Measurements from ENCODE around the gene TTC31.

The TTC31 gene

DNA sequence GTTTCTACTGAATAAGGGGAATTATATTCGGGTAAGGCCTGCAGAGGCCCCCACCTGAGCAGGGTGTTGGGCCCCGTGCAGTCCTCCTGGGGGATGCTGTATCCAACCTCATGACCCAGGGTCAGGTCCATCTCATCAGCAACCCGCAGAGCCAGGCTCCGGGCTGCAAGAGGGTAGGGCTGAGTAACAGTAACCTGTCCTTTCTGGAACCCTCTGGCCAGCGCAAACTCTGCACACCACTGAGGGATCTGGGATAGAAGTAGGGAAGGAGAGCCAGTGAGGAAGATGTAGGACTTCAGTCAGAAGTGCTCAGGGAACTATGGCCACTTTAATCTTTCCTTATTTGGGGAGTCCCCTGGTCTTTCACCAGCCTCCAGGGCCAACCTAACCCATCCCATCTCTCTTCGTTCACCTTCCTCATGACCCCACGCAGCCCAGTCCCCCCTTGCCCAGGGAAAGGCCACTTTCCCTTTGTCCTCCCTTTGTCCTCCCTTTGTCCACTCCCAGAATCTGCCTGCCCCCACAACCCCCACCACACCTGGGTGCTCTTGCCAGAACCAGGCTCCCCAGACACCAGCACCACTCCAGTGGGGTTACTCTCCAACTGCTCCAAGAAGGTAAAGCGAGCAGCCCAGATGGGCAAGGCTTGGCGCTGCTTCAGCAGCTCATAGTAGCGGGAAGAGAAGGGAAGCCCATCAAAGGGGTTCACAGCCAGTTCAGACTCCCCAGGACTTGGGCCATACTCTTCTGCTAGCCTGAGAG lies 42.3 kb downstream of the TTC31 start:
- DNase-seq (ENCODE audit: low read depth in 2 of 3, low spot score in 2 of 3), result no peak

DNA sequence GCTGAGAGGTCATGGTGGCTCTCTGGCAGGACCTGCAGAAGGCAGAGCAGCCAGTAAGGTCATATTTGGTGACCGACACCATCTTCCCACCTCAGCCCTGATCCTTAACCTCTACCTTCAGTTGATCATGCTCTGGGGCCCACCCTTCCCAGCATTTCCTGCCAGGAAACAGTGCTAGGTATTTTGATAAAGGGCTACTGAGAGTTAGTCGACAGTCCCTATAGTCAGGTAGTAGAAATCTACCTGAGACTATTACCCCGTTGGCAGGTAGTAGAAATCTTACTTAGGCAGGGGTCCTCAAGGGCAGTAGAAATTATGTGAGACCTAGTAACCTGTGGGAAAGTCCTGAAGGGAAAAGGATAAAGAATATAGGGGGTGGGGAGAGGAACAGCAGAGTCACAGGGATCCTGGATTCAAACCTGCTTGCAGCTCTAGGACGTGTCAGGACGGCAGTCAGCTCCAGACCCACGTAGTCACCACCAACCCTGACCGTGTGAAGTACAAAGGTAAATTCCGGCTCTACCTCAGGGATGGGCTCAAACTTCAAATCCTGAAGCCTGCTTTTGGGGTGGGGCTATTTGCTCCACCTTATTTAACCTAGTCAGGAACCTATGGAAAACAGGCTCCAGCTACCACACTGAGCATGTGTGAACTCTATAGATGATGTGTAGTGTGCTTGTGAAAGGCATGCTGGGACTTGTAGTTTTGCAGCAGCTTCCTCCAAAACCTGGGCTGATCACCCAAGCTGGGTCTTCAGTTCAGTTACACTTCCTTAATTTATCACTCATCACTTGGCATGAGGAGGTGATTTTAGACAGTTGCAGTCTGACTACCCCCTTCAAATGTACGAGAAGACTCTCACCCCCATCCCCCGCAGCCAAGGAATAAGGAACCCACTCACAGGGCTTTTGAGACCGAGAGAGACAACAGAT lies 43.1 kb downstream of the TTC31 start, which contains the start of gene DQX1:
TSS of gene DQX1 (minus strand) at position 515 of the 932 bp plus-strand sequence. CDS start at position 13, 502 bp downstream.
- DNase-seq (ENCODE audit: low read depth in 2 of 3, low spot score in 2 of 3), result no peak

DNA sequence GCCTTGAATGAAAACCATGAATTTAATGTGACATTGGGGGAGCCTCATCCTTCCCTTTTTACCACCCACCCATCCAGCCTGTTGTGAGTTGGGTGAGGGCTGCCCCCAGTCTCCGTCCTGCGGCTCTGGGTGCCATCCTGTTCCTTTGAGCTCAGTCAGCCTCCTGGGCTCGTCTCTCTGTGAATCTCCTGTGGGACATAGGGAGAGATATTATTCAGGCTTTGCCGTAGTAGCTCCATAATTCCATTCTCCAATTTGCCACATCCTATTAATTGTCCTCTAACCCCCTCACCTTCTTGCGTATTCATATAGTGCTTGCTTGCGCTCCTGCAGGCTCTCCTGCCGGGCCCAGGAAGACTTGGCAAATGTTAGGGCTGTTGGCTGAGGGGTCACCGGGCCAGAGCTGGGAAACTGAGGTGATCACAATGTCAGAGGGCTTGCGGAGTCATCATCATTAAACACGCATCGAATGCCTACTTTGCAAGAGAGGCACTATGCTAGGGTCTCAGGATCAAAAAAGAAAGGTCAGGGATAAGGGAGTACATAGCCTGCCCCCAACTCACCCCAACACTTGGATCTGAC lies 43.9 kb downstream of the TTC31 start:
- DNase-seq (ENCODE audit: low read depth in 2 of 3, low spot score in 2 of 3), result no peak

DNA sequence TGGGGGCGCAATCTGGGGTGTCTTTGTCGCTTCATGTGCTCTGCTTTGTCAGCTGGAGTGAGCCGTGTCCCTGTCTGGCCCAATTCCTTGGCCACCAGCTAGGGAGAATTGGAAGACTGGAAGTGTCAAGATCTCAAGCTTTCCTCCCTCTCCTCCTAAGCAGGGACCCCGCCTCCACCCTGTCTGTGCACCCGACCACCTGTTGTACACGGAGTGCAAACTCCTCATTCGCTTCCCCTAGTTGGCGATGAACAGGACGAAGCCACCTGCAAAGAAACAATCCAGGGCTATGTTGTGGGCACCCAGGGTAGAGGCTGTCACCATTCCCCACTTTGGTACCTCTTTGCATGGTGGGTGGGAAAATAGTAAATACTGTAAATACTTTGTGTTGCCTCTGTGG lies 44.9 kb downstream of the TTC31 start:
- DNase-seq (ENCODE audit: low read depth in 2 of 3, low spot score in 2 of 3), result no peak

DNA sequence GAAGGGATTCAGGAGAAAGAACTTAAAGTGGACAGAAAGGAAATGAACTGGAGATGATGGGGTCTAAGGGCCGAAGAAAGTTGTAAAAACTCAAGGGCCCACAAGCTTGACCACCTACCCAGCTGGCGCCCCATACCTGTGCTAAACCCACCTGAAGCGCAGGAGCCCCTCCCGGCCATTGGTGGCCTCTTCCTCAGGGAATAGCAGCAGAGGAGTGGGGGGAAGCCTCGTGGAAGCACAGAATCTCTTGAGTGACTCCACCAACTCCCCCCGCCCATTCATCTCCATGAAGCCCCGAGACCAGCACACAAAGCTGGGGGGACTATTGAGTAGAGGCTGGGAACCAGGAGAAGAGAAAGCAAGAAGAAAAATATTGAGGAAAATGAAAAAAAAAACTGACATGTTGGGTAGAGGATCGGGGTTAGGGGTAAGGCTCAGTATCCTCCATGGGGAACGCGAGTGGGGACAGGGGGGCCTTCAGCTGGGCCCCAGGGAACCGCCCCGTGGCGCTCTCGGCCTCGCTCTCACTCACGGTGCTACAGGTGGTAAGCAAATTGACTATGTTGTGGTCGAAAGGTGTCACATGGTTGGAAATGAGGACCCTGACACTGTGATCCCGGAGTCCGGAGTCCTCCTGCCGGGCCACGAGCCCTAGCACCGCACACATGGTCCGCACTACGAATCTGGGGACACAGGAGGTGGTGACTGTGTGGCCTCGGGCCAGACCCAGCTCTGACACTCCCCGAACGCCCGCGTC lies 45.9 kb downstream of the TTC31 start:
- DNase-seq (ENCODE audit: low read depth in 2 of 3, low spot score in 2 of 3), result no peak

DNA sequence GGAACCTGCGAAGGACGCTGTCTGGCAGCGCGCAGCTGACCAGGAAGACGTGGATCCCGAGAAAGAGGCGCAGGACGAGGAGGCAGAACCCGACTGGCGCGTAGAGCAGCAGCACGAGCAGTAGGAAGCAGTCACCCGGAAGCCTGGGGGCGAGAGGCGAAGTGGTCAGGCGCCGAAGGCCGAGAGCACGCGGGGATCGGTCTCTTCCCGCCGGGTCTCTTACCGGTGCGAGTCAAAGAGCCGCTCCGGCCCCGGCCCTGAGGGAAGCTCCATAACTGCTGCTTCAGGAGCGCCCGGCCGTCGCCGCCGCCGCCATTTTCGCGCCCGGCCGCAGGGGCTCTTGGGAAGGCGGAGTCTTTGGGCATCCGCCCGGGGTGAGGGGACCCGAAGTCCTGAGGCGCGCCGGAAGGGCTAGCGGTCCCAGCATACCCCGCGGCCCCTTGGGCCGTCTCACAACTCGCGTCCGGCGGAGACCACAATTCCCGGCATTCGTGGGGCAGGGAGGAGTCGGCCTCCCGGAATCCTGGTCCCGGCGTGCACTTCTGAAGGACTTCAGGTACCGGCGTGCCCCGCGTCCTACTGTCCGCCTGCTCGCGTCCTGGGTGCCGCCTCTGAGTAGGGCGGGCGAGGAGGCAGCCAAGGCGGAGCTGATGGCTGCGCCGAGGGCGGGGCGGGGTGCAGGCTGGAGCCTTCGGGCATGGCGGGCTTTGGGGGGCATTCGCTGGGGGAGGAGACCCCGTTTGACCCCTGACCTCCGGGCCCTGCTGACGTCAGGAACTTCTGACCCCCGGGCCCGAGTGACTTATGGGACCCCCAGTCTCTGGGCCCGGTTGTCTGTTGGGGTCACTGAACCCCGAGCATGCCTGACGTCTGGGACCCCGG lies 46.7 kb downstream of the TTC31 start, which contains the start of the genes AUP1 and HTRA2:
TSS of gene AUP1 (minus strand) at position 350 of the 882 bp plus-strand sequence. CDS start at position 273, 77 bp downstream.
TSS of gene HTRA2 (plus strand) at position 577 of the 882 bp plus-strand sequence. CDS start at position 651, 74 bp downstream.
- peak; percentile 77 to 90 (median 80) for DNase-seq (ENCODE audit: low read depth in 2 of 3, low spot score in 2 of 3)

DNA sequence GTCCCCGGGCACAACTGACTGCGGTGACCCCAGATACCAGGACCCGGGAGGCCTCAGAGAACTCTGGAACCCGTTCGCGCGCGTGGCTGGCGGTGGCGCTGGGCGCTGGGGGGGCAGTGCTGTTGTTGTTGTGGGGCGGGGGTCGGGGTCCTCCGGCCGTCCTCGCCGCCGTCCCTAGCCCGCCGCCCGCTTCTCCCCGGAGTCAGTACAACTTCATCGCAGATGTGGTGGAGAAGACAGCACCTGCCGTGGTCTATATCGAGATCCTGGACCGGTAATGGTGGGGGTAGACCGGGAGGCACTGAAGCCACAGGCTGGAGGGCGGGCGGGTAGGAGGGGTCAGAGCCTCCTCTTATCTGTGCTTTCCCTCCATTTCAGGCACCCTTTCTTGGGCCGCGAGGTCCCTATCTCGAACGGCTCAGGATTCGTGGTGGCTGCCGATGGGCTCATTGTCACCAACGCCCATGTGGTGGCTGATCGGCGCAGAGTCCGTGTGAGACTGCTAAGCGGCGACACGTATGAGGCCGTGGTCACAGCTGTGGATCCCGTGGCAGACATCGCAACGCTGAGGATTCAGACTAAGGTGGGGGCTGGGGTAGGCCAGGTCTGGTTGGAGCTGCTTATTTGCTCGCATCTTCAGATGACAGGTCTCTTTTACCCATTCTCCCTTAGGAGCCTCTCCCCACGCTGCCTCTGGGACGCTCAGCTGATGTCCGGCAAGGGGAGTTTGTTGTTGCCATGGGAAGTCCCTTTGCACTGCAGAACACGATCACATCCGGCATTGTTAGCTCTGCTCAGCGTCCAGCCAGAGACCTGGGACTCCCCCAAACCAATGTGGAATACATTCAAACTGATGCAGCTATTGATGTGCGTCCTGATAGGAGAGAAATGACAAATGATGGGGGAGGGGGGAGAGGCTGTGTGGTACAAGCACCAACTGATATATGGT lies 47.6 kb downstream of the TTC31 start:
- DNase-seq (ENCODE audit: low read depth in 2 of 3, low spot score in 2 of 3), result no peak

DNA sequence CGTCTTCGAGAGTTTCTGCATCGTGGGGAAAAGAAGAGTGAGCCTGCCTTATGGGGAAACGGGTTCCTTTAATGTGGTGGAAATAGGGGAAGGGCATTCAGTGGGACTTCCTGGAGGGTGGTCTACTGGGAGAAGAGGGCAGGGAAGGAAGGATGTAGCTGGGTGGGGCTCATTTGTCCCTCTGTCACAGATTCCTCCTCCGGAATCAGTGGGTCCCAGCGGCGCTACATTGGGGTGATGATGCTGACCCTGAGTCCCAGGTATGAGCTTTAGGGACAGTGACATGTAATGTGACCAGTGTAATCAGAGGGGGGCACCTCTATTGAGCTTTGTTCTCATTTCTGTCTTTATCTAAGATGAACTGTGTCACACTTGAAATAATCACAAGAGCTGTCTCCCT lies 48.8 kb downstream of the TTC31 start:
- no peak for DNase-seq (ENCODE audit: low read depth in 2 of 3, low spot score in 2 of 3)

DNA sequence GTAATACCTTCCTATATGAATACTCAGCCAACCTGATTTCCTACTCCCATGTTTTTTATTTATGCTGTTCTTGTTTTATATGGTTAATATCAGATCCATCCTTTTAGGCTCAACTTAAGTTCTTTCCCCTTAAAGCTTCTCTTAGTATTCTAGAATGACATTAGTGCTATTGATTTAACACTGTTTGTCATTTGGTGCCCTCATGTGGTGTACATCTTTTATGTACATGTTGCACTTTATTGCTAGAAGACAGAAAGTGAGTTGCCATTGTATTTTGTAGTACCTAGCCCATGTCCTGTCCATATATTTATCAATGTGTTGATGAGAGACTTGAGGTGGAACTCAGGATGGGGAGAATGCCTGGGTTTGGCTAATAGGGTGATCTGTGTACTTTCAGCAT lies 49.3 kb downstream of the TTC31 start:
- no peak for DNase-seq (ENCODE audit: low read depth in 2 of 3, low spot score in 2 of 3)

DNA sequence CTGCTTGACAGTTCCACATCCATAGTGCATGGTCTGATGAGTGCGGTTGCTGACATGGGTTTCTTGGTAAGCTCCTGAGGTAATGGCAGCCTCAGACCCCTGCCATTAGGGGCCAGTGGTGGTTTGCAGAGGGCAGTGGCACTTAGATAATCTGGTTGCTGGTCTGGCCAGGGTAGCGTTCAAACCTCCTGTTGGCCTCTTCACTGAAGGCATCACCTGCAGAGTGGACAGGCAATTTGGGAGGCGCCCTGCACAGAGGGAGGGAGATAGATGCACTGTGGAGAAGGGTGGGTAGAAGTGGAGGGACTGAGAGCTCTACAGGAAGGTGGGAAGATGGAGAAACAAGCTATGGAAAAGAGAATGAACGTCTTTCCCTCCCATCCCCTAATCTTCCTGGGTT lies 50.6 kb downstream of the TTC31 start:
- DNase-seq (ENCODE audit: low read depth in 2 of 3, low spot score in 2 of 3), result no peak

DNA sequence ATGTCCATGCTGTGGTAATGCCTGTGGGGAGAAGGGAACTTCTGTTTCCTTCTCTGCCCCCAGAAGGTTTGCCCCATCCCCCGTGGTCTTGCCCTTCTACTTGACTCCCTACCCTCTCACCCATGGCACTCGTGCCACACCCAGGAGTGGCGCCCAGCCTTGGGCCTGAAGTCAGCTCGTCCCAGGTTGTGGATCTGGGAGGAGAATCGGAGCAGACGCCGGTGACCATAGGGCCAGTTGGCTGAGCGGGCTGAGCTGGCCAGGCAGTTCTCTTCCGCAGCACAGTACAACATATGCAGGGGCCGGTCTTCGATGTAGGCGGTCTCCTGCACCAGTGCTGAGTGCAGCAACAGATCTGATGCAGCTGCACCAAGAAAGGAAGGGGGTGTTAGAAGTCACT lies 51.5 kb downstream of the TTC31 start:
- no peak for DNase-seq (ENCODE audit: low read depth in 2 of 3, low spot score in 2 of 3)

DNA sequence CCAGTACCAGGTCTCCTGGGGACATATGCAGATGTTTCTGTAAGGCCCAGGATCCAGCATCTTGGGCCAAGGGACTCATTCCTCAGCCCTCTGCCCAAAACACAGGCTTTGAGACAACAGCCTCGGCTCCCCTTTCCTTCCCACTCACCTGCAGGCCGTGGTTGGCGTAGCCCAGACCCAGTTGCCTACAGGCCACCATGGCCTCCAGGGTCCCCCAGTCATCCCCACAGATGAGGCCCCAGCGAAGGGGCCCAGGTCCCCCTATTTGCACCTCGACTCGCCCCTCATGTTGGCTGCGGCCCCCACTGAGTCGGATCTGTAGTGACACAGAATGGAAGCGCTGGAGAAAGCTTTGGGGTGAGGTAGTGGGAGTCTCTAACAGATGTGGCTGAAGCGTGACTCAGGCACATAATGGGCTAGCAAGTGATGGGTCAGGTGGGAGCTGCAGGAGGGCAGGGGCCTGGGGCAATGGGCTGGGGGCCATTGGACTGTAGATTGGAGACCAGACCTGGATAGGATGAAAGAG lies 52.6 kb downstream of the TTC31 start:
- DNase-seq (ENCODE audit: low read depth in 2 of 3, low spot score in 2 of 3), result no peak

DNA sequence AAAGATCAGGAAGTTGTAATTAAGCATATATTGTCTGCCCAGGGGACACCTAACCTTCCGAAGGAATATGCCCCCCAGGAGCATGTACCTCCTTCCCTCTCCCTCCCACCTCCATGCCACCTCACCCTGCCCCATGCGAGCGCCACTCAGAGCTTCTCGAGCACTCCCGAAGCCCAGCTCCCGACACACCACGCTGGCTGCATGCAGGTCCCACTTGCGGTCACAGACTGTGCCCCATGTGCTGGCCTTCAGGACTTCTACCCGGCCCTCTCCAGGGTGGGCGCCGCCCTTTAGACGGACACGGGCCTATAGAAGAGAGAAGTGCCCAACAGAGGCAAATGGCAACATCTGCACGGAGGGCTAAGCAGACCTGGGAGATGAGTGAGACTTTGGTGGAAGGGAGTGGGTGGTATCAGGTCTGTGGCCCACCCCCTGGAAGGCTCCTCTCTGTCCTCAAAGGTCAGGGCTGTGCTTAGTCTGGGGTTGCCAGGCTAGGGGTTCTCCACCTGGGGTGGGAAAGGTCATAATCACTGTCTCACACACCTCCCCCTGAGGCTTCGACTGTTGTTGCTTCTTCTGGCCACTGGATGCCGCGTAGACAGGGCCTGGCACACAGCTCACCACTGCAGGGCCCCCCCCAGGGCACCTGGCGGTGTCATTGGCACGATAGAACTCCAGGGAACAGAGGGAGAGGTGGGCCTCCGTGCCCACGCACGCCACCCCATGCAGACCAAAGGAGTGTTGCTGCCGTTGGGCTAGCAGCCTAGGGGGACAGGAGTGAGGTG lies 53.5 kb downstream of the TTC31 start:
- DNase-seq (ENCODE audit: low read depth in 2 of 3, low spot score in 2 of 3), result no peak

DNA sequence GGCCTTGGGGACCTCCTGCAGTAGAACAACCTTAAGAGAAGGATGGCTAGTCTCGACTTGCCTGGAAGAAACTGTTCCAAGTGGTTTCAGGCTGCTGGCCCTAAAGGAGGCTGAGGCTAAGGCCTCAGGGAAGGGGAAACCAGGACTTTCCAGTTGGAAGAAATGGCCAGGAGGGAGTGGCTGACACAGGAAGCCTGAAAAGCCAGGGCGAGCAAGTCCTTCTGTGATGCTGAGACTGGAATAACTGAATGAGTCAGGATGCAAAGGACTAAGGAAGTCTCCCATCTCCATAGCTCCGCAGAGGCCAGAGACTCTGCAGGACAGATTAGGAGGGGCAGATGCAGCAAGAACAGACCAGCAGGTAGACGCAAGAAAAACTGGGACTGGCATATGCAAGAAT lies 54.3 kb downstream of the TTC31 start:
- no peak for DNase-seq (ENCODE audit: low read depth in 2 of 3, low spot score in 2 of 3)

DNA sequence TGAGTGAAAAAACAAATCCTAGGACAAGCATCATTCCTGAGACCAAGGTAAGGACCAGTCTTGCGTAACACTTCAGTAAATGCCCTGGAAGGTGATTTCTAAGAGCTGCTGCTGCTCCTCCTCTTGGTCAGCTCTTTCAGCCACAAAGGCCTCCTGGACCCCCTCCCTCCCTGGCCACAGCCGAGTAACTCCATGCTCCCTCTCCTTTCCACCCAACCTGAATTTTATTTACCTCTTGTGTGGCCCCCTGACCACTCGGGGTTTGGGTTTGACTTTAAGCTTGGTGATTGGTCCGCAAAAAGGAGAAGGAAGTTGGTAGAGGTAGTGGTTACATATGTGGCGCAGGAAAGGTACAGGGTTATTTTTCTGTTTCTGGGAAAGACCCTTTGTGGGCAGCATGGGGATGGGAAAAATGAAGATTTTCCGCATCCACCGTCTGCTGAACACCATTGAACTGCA lies 56.0 kb downstream of the TTC31 start:
- DNase-seq (ENCODE audit: low read depth in 2 of 3, low spot score in 2 of 3), result no peak

DNA sequence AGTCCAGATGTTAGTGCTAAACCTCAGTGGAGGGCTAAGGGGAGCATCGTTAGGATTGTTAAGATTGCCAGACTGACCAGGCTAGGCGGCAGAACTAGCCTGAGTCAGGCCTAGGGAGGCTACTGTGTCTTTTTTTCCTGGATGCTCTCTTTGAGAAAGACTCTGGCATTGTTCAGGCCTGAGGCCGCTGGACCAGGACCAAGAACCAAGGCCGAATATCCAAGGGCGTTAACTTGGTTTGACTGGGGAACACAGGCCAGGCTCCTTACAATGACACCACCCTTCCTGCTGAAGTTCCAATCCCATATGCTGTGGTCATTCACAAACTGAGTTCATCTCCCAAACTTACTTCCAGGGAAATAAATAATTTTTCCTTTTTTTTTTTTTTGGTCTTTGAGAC lies 57.4 kb downstream of the TTC31 start:
- DNase-seq (ENCODE audit: low read depth in 2 of 3, low spot score in 2 of 3), result no peak

DNA sequence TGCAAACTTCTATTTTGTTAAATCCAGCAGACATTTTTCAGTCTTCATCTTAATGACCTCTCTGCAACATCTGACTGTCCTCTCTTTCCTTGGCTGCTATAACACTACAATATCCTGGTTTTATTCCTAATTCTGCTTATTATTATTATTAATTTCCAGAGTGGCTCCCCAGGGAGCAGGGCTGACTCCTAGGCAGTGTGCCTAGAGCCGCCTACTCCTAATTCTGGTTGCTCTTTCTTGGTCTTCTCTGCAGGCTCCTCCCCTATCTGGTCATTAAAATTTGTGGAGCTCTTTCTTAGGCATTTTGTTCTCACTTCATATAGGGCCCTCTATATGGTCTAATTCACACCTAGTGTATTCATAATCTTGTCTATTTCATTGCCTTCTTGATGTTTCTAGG lies 60.1 kb downstream of the TTC31 start:
- DNase-seq (ENCODE audit: low read depth in 2 of 3, low spot score in 2 of 3), result no peak
